Type B pancreatic cell (in vitro differentiated cells): ENCODE results near the gene APBA3. TPM values are rescaled to one million over a fixed set of nuclear protein-coding genes. Genes with fewer than 3 reads are reported as not detected.

Experiments used
- DNase-seq: peaks from one replicate; pipeline ENCODE4 v3.0.0; 2021; ENCODE audit warnings: mixed read lengths; ENCODE audit not compliant: unreplicated experiment; ENCODE audit errors: extremely low spot score
- H3K27ac Mint-ChIP-seq: 2 replicates; pipeline ENCODE4 v1.8.0; 2021; ENCODE audit warnings: mild to moderate bottlenecking, mixed read lengths
- H3K27me3 Mint-ChIP-seq: 2 replicates; pipeline ENCODE4 v1.8.0; 2021; ENCODE audit warnings: mixed read lengths
- H3K36me3 Mint-ChIP-seq: 2 replicates; pipeline ENCODE4 v1.8.0; 2021; ENCODE audit warnings: mixed read lengths
- H3K4me1 Mint-ChIP-seq: one replicate; pipeline ENCODE4 v1.8.0; 2021; ENCODE audit warnings: mixed read lengths; ENCODE audit not compliant: unreplicated experiment
- H3K4me3 Mint-ChIP-seq: 2 replicates; pipeline ENCODE4 v1.8.0; 2021; ENCODE audit warnings: mild to moderate bottlenecking, mixed read lengths
- H3K9me3 Mint-ChIP-seq: 2 replicates; pipeline ENCODE4 v1.8.0; 2021; ENCODE audit warnings: mixed read lengths
- CTCF ChIP-seq: fragments of 200-600 bp; sonication (generic); conservative IDR thresholded peaks from 2 replicates; pipeline ENCODE4 v1.5.0; 2021; ENCODE audit warnings: antibody characterized with exemption, mild to moderate bottlenecking
- total RNA-seq: library from RNA; stranded (reverse); gene quantifications from 2 replicates; pipeline ENCODE4 v1.2.1, GENCODE V29; 2021; ENCODE audit warnings: low replicate concordance

APBA3 gene
- total RNA-seq, 1 donor from 2014 or later: 28.5 TPM

GRCh38 chr19:3737487-3738205, 23.8 kb downstream of the APBA3 start:
- no peaks in the 10 kb centered on the region for H3K27me3 Mint-ChIP-seq
- no peak for TF ChIP-seq CTCF
- H3K4me1 Mint-ChIP-seq: no peaks in the 10 kb centered on the region
- H3K4me3 Mint-ChIP-seq: no peak overlapping the region
- H3K27ac Mint-ChIP-seq: no peak overlapping the region
- DNase-seq: no peak
- H3K9me3 Mint-ChIP-seq: no peaks in the 10 kb centered on the region
- H3K36me3 Mint-ChIP-seq: no peaks in the 10 kb centered on the region

- no peak for DNase-seq
- no peaks in the 10 kb centered on the region for H3K4me1 Mint-ChIP-seq
- TF ChIP-seq CTCF: no peak
- no peaks in the 10 kb centered on the region for H3K27me3 Mint-ChIP-seq
- H3K36me3 Mint-ChIP-seq: no peaks in the 10 kb centered on the region
- H3K9me3 Mint-ChIP-seq: no peaks in the 10 kb centered on the region
- no peak overlapping the region for H3K27ac Mint-ChIP-seq
- H3K4me3 Mint-ChIP-seq: no peak overlapping the region
These were observed 25.3 kb downstream of the APBA3 start for GRCh38 chr19:3736106-3736724.

- Mint-ChIP-seq H3K4me3 (no peak overlapping the region), H3K9me3 (no peaks in the 10 kb centered on the region), H3K36me3 (no peaks in the 10 kb centered on the region), H3K27ac (no peak overlapping the region), H3K4me1 (no peaks in the 10 kb centered on the region), H3K27me3 (no peaks in the 10 kb centered on the region)
- DNase-seq: no peak
- no peak for TF ChIP-seq CTCF
These were observed 27.2 kb downstream of the APBA3 start for GRCh38 chr19:3734310-3734600.

- no peaks in the 10 kb centered on the region for H3K36me3 Mint-ChIP-seq
- no peak overlapping the region for H3K27ac Mint-ChIP-seq
- no peak for DNase-seq
These were observed 27.8 kb downstream of the APBA3 start for GRCh38 chr19:3733549-3734309.

GRCh38 chr19:3732108-3732507, 29.4 kb downstream of the APBA3 start:
- no peaks in the 10 kb centered on the region for H3K9me3 Mint-ChIP-seq
- H3K36me3 Mint-ChIP-seq: no peaks in the 10 kb centered on the region
- DNase-seq: no peak
- H3K4me3 Mint-ChIP-seq: no peak overlapping the region
- H3K4me1 Mint-ChIP-seq: no peaks in the 10 kb centered on the region
- H3K27me3 Mint-ChIP-seq: no peaks in the 10 kb centered on the region
- H3K27ac Mint-ChIP-seq: no peak overlapping the region
- no peak for TF ChIP-seq CTCF

More at GRCh38 chr19:3733549-3734309, 27.8 kb downstream of the APBA3 start:
- Mint-ChIP-seq H3K27me3 (no peaks in the 10 kb centered on the region), H3K9me3 (no peaks in the 10 kb centered on the region), H3K4me3 (no peak overlapping the region), H3K4me1 (no peaks in the 10 kb centered on the region)
- TF ChIP-seq CTCF: no peak
